GM21360 (cell line): ENCODE data around the gene BCKDHA.
"Not testable (repeated sequence)": the region's sequence is repeated elsewhere in the genome, so short reads cannot be mapped to it uniquely, and the experiment has no call there.

Experiments
- ATAC-seq: cut with Tn5 transposase; IDR thresholded peaks from one replicate; pipeline ENCODE4 v1.9.1; 2021; ENCODE audit warnings: mild to moderate bottlenecking, moderate library complexity; ENCODE audit not compliant: unreplicated experiment

Gene BCKDHA

DNA sequence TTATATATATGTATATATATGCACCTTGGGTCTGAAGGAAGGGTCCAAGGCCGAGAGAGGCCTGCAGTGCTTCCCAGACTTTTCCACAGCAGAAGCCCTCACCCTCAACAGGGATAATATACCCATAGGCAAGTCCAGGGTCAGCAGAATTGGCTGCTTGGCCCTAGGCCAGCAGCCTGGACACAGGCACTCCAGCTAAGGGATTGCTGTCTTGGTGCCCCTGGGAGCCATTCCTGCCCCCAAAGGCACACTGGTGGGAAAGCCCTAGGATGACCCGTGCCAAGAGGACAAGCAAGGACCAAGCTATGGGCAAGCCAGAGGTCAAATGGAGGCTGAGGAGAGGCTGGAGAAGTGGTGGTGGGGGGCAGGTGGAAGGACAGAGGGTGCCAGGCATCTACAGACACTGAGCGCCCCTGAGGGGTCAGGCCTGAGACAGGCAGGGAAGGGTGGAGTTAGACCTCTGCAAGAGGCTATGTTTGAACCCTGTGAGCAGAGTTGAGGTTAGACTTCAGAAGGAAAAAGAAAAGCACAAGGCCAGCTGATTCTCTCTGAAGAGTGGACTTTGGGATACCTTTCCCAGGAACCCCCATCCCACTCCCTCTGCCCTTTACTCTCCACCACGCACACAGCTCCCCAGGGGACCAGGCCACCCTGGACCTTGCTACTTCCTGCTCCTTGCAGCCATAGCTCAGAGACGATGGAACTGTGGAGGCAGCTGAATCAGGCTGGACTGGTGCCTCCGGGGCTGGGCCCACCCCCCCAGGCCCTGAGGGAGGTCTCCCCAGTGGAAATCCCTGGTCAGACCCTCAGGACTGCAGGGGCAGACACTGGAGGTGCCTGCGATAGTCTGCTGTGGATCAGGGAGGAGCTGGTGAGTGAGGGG is 45.1 kb downstream of the BCKDHA start, which contains the start of gene ERICH4:
Gene ERICH4, plus strand, starts transcription at position 684 of the 883 bp plus-strand sequence. Its CDS starts 14 bp downstream, at position 698.
- ATAC-seq: no peak

DNA sequence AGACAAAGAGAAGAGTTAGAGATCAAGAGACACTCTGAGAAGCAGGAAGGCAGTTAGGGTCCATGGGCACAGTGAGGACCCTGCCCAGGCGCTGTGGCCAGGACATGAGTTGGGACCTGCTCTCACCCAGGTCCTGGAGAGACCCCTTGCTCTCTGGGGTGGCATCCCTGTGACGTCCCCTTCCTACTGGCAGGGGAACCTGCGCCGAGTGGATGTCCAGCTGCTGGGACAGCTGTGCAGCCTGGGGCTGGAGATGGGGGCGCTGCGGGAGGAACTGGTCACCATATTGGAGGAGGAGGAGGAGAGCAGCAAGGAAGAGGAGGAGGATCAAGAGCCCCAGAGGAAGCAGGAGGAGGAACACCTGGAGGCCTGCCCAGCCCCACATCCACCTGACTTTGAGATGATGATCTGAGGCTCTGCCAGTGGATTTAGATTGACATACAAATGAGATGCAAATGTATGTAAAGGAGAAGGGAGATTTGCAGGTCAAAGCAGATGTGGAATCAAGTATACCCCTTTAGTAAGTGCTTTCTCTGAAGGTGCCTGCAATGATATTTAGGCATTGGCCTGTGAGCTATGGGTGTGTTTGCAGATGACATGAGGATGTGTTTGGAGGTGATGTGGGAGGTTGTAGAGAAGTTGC is 46.3 kb downstream of the BCKDHA start:
- ATAC-seq: no peak

- ATAC-seq: no peak
These were observed 48.0 kb downstream of the BCKDHA start for GRCh38 chr19:41445575-41445974.

DNA sequence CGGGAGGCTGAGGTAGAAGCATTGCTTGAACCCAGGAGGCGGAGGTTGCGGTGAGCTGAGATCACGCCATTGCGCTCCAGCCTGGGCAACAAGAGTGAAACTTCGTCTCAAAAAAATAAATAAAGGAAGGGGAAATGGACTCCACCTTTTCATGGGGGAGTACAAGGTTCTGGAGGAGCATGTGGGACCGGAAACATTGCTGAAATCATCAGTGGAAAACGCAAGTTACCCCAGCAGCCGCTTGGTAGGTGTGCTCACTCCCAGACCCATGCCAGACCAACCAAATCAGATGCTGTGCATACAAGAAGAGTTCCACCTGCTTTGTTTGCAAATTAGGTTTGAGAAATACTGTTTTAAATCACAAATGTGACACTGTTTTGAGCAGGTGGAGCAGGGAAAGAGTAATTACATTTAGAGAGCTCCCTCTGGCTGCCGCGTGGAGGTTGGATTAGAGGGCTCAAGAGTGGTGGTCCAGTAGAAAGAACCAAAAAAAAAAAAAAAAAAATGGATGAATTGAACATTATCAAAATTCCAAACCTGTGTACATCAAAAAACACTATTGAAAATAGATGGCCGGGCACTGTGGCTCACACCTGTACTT is 50.2 kb downstream of the BCKDHA start:
- ATAC-seq: no peak

- no peak for ATAC-seq
These were observed 51.7 kb downstream of the BCKDHA start for GRCh38 chr19:41449079-41449864.

- no peak for ATAC-seq
These were observed 52.2 kb downstream of the BCKDHA start for GRCh38 chr19:41449865-41450178.

DNA sequence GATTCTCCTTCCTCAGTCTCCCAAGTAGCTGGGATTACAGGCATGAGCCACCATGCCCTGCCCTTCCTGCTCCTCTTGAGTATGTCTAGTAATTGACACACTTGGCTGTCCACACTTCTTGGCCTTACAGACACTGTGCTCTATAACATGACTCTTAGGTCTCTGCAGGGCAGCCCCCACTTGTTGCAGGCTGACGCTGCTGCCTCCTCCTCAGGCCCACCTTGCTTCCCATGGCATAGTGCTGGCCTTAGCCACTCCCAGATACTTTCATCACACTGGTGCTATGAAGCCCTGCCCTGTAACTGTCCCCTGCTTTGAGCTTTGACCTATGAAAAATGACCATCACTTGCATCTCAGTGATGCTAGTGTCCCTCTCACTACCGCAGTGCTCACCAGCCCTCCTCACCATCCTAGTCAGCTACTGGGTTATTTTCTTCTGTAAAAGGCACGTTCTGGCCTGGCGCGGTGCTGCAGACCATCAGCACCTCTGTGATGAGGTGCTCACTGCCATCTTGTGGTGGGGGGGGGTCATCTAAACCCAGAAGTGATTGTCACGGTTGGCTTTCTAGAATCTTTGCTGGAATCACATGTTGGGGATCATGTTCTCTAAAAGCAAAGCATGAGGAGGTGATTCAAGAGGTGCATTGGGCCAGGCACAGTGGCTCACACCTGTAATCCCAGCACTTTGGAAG is 55.1 kb downstream of the BCKDHA start:
- no peak for ATAC-seq

GRCh38 chr19:41455936-41456335 is 58.3 kb downstream of the BCKDHA start:
- ATAC-seq: no peak

GRCh38 chr19:41456342-41456918 is 58.8 kb downstream of the BCKDHA start:
- ATAC-seq: no peak

- ATAC-seq: no peak
These were observed 59.6 kb downstream of the BCKDHA start for GRCh38 chr19:41457241-41457640.

DNA sequence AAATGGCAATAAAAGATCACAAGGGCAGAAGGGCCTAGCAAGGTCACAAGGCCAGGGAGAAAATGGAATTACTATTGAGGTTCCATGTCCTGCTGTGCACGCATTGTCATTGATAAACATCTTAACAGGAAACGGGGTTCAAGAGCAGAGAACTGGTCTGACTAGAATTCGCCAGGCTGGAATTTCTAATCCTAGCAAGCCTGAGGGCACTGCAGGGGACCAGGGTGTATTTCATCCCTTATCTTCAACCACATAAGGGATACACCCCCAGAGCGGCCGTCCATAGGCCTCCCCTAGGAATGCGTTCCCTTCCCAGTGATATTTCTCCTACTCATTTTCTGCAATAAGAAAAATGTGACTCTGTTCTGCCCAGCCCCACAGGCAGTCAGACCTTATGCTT is 64.9 kb downstream of the BCKDHA start:
- ATAC-seq: no peak

GRCh38 chr19:41463257-41464256 is 65.9 kb downstream of the BCKDHA start:
- not testable (repeated sequence) for ATAC-seq
